ENCODE results near the gene TMEM132D.

DNA sequence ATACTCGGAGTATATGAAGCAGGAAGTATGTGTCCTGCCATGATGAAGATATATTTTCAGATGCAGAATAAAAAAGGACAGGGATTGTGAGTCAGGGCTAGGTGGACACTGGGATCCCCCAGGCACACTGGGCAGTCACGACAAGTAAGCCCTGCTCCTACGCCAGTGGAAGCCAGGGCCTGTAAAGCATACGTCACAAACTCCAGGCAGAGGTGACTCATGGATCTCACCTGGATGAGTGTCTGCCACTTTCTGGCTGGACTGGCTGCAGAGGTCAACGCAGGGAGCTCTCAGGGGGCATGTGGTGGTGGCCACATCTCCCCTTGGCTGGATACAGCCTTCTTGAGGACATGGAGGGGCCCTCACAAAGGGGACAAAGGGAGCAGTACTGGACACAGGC is 788.3 kb downstream of the TMEM132D start:
- TF ChIP-seq, protein P1, sequence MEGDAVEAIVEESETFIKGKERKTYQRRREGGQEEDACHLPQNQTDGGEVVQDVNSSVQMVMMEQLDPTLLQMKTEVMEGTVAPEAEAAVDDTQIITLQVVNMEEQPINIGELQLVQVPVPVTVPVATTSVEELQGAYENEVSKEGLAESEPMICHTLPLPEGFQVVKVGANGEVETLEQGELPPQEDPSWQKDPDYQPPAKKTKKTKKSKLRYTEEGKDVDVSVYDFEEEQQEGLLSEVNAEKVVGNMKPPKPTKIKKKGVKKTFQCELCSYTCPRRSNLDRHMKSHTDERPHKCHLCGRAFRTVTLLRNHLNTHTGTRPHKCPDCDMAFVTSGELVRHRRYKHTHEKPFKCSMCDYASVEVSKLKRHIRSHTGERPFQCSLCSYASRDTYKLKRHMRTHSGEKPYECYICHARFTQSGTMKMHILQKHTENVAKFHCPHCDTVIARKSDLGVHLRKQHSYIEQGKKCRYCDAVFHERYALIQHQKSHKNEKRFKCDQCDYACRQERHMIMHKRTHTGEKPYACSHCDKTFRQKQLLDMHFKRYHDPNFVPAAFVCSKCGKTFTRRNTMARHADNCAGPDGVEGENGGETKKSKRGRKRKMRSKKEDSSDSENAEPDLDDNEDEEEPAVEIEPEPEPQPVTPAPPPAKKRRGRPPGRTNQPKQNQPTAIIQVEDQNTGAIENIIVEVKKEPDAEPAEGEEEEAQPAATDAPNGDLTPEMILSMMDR (IDR thresholded peaks at IDR 0.05; ENCODE audit: extremely low read depth in 1 of 2, insufficient read depth in 1 of 2, low read depth in 1 of 2, low read length in 2 of 2), result no peak
- TF ChIP-seq POLR2AphosphoS5 (IDR thresholded peaks at IDR 0.05; ENCODE audit: insufficient read depth, low read depth, low read length) (no peak), POLR2A (IDR thresholded peaks at IDR 0.05; ENCODE audit: low read depth, low read length) (no peak), EZH2 (IDR thresholded peaks at IDR 0.05; ENCODE audit: borderline replicate concordance, low read depth, low read length, severe bottlenecking) (no peak)
